HepG2 (cell line): ENCODE measurements around the gene FRMD3. TPM values are rescaled to one million over a fixed set of nuclear protein-coding genes. Genes with fewer than 3 reads are reported as not detected.

Source experiments
- BCL6 ChIP-seq: IDR thresholded peaks from 2 replicates; pipeline ENCODE4 v1.6.1; 2016; ENCODE audit warnings: missing genetic modification reagents, missing compliant biosample characterization
- CBX5 ChIP-seq: sonication (generic); formaldehyde crosslinking; IDR thresholded peaks from 2 replicates; pipeline ENCODE4 v1.4.0; 2020; ENCODE audit warnings: missing genetic modification reagents, borderline replicate concordance
- CREB1 ChIP-seq, 2 experiments: fragments of 450-650 bp in 1 of 2; IDR thresholded peaks; 2 replicates each; pipeline ENCODE4 v1.6.1; 2016 to 2017; ENCODE audit warnings: control low read depth in 1 of 2, mild to moderate bottlenecking in 1 of 2, missing compliant biosample characterization in 1 of 2, missing genetic modification characterization in 1 of 2
- EP300 ChIP-seq, 3 experiments: sonication (generic) in 1 of 3; formaldehyde crosslinking in 1 of 3; IDR thresholded peaks; 2 replicates each; pipeline versions ENCODE4 v1.5.1 to v1.6.1; 2011 to 2020; ENCODE audit warnings: low read depth in 2 of 3, low read length in 2 of 3, borderline replicate concordance in 1 of 3, improper control_type of control experiment in 1 of 3, mild to moderate bottlenecking in 1 of 3, missing genetic modification reagents in 1 of 3, moderate library complexity in 1 of 3
- HDAC1 ChIP-seq: sonication (generic); formaldehyde crosslinking; IDR thresholded peaks from 2 replicates; pipeline ENCODE4 v1.5.1; 2020; ENCODE audit warnings: mild to moderate bottlenecking, missing genetic modification reagents
- HMG20A ChIP-seq: IDR thresholded peaks from 2 replicates; pipeline ENCODE4 v1.6.1; 2016; ENCODE audit warnings: borderline replicate concordance
- IKZF4 ChIP-seq: sonication (generic); formaldehyde crosslinking; IDR thresholded peaks from 2 replicates; pipeline ENCODE4 v1.5.1; 2020; ENCODE audit warnings: borderline replicate concordance, mild to moderate bottlenecking, low read depth, missing genetic modification reagents; ENCODE audit errors: not compliant biosample characterization
- SOX6 ChIP-seq, 2 experiments: fragments of 450-650 bp in 1 of 2; sonication (generic) in 1 of 2; formaldehyde crosslinking in 1 of 2; IDR thresholded peaks; 2 replicates each; pipeline versions ENCODE4 v1.4.0 to v1.6.1; 2017 to 2020; ENCODE audit warnings: antibody characterized with exemption in 1 of 2, mild to moderate bottlenecking in 1 of 2, missing genetic modification reagents in 1 of 2
- ZNF775 ChIP-seq: sonication (generic); formaldehyde crosslinking; IDR thresholded peaks from 2 replicates; pipeline ENCODE4 v1.4.0; 2020; ENCODE audit warnings: missing genetic modification reagents, mild to moderate bottlenecking, moderate library complexity, borderline replicate concordance
- ZSCAN12 ChIP-seq: sonication (generic); formaldehyde crosslinking; IDR thresholded peaks from 2 replicates; pipeline ENCODE4 v1.9.0; 2021; ENCODE audit warnings: mild to moderate bottlenecking, missing genetic modification reagents
- polyA plus RNA-seq, 8 experiments: library from polyadenylated mRNA; depleted of rRNA in 3 of 8; stranded (reverse) in 7 of 8; unstranded in 1 of 8; fragments of >200 nt; fragmentation: Illumina TruSeq in 4 of 8; extraction: Trizol in 4 of 8; gene quantifications; 2 replicates each; pipeline versions ENCODE4 v1.2.1 to v1.2.3, GENCODE V29; 2011 to 2016; ENCODE audit warnings: low read depth in 4 of 8, missing spikeins in 1 of 8, mixed read lengths in 1 of 8; ENCODE audit not compliant: insufficient read depth in 1 of 8
- total RNA-seq, 5 experiments: library from RNA; depleted of rRNA; stranded (reverse); fragments of >200 nt; fragmentation: Illumina TruSeq; extraction: Trizol; gene quantifications; 2 replicates each; pipeline ENCODE4 v1.2.3, GENCODE V29; 2016; ENCODE audit warnings: low read depth in 1 of 5
- TF ChIP-seq, protein P1 (sequence below): sonication (generic); formaldehyde crosslinking; IDR thresholded peaks from 2 replicates; pipeline ENCODE4 v1.5.0; 2020; ENCODE audit warnings: missing genetic modification reagents
- TF ChIP-seq, protein P2 (sequence below): sonication (generic); formaldehyde crosslinking; IDR thresholded peaks from 2 replicates; pipeline ENCODE4 v1.8.1; 2023; ENCODE audit warnings: mild to moderate bottlenecking, missing genetic modification reagents
- TF ChIP-seq, protein P3 (sequence below): sonication (generic); formaldehyde crosslinking; IDR thresholded peaks from 2 replicates; pipeline ENCODE4 v1.8.0; 2022; ENCODE audit warnings: missing genetic modification reagents, mild to moderate bottlenecking, inconsistent platforms, borderline replicate concordance
- TF ChIP-seq, protein P4 (sequence below): IDR thresholded peaks from 2 replicates; pipeline ENCODE4 v1.6.1; 2016; ENCODE audit warnings: mild to moderate bottlenecking
- TF ChIP-seq, protein P5 (sequence below): sonication (generic); formaldehyde crosslinking; IDR thresholded peaks from 2 replicates; pipeline ENCODE4 v1.5.0; 2020; ENCODE audit warnings: mild to moderate bottlenecking, missing genetic modification reagents, borderline replicate concordance
- TF ChIP-seq, protein P6 (sequence below): sonication (generic); formaldehyde crosslinking; IDR thresholded peaks from 2 replicates; pipeline ENCODE4 v1.5.1; 2020; ENCODE audit warnings: missing genetic modification reagents, mild to moderate bottlenecking, borderline replicate concordance

FRMD3 gene
- total and polyA plus RNA-seq, 2 of the 13 experiments (the other 11 are each of a cell fraction or from before 2014, with no cell fraction given), result 3.2 to 7.7 TPM

DNA sequence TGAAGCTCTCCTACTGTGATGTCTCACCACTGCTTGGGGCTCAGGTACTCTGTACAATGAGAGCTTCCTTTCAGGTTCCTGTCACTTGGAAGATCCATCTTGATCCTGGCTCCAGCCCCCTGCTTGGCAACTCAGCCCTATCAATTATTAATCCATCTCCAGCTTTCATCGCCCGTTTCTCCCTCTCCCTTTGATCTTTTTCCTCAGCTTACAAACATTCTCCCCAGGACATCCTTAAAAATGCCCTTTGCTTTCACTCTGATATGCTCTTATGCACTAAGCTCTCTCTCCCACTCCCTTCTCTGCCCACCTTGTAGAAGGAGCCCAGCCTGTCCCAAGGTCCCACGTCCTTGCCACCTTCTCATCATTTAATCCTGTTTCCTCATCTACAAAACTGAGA is 109.0 kb downstream of the FRMD3 start (continued):
- peak in 1 of 2 experiments; percentile 77; a peak in 2 of 4 replicates for TF ChIP-seq EP300 (IDR thresholded peaks at IDR 0.05; ENCODE audit: low read depth in 2 of 2, low read length in 2 of 2)
- TF ChIP-seq EP300 (CRISPR knock-in tag; IDR thresholded peaks at IDR 0.05; ENCODE audit: borderline replicate concordance), result peak; percentile 23; the same call in 1 of the 2 replicates
- TF ChIP-seq IKZF4, result no peak
- no peak for TF ChIP-seq CREB1 (IDR thresholded peaks at IDR 0.05)
- TF ChIP-seq CREB1 (CRISPR knock-in tag; IDR thresholded peaks at IDR 0.05), result no peak
- 0 out of 2 replicates have a peak, but pooled peaks have one; percentile 83 for TF ChIP-seq ZNF775 (CRISPR knock-in tag)
- no peak for TF ChIP-seq ZSCAN12 (CRISPR knock-in tag)
- no peak for TF ChIP-seq CBX5 (CRISPR knock-in tag)
- TF ChIP-seq, protein P1, sequence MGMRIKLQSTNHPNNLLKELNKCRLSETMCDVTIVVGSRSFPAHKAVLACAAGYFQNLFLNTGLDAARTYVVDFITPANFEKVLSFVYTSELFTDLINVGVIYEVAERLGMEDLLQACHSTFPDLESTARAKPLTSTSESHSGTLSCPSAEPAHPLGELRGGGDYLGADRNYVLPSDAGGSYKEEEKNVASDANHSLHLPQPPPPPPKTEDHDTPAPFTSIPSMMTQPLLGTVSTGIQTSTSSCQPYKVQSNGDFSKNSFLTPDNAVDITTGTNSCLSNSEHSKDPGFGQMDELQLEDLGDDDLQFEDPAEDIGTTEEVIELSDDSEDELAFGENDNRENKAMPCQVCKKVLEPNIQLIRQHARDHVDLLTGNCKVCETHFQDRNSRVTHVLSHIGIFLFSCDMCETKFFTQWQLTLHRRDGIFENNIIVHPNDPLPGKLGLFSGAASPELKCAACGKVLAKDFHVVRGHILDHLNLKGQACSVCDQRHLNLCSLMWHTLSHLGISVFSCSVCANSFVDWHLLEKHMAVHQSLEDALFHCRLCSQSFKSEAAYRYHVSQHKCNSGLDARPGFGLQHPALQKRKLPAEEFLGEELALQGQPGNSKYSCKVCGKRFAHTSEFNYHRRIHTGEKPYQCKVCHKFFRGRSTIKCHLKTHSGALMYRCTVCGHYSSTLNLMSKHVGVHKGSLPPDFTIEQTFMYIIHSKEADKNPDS (CRISPR knock-in tag), result no peak
- TF ChIP-seq, protein P2, sequence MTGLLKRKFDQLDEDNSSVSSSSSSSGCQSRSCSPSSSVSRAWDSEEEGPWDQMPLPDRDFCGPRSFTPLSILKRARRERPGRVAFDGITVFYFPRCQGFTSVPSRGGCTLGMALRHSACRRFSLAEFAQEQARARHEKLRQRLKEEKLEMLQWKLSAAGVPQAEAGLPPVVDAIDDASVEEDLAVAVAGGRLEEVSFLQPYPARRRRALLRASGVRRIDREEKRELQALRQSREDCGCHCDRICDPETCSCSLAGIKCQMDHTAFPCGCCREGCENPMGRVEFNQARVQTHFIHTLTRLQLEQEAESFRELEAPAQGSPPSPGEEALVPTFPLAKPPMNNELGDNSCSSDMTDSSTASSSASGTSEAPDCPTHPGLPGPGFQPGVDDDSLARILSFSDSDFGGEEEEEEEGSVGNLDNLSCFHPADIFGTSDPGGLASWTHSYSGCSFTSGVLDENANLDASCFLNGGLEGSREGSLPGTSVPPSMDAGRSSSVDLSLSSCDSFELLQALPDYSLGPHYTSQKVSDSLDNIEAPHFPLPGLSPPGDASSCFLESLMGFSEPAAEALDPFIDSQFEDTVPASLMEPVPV (CRISPR knock-in tag), result no peak
- TF ChIP-seq, protein P3, sequence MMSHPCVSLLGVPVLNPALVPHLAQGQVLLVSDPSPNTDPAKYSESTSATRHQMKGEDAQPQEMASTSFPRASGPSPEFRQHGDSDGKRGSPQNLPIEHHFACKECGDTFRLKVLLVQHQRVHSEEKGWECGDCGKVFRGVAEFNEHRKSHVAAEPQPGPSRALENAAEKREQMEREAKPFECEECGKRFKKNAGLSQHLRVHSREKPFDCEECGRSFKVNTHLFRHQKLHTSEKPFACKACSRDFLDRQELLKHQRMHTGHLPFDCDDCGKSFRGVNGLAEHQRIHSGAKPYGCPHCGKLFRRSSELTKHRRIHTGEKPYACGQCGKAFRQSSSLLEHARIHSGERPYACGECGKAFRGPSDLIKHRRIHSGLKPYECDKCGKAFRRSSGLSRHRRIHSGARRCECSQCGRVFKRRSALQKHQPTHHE (CRISPR knock-in tag), result no peak
- TF ChIP-seq HMG20A, result peak; percentile 60; the same call in 1 of the 2 replicates
- TF ChIP-seq BCL6, result peak; percentile 77
- TF ChIP-seq, protein P4, sequence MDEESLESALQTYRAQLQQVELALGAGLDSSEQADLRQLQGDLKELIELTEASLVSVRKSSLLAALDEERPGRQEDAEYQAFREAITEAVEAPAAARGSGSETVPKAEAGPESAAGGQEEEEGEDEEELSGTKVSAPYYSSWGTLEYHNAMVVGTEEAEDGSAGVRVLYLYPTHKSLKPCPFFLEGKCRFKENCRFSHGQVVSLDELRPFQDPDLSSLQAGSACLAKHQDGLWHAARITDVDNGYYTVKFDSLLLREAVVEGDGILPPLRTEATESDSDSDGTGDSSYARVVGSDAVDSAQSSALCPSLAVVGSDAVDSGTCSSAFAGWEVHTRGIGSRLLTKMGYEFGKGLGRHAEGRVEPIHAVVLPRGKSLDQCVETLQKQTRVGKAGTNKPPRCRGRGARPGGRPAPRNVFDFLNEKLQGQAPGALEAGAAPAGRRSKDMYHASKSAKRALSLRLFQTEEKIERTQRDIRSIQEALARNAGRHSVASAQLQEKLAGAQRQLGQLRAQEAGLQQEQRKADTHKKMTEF (CRISPR knock-in tag), result 0 out of 2 replicates have a peak, but pooled peaks have one; percentile 38
- no peak for TF ChIP-seq SOX6 (IDR thresholded peaks at IDR 0.05)
- TF ChIP-seq SOX6 (CRISPR knock-in tag; IDR thresholded peaks at IDR 0.05), result peak; percentile 29; the same call in 1 of the 2 replicates
- TF ChIP-seq, protein P5, sequence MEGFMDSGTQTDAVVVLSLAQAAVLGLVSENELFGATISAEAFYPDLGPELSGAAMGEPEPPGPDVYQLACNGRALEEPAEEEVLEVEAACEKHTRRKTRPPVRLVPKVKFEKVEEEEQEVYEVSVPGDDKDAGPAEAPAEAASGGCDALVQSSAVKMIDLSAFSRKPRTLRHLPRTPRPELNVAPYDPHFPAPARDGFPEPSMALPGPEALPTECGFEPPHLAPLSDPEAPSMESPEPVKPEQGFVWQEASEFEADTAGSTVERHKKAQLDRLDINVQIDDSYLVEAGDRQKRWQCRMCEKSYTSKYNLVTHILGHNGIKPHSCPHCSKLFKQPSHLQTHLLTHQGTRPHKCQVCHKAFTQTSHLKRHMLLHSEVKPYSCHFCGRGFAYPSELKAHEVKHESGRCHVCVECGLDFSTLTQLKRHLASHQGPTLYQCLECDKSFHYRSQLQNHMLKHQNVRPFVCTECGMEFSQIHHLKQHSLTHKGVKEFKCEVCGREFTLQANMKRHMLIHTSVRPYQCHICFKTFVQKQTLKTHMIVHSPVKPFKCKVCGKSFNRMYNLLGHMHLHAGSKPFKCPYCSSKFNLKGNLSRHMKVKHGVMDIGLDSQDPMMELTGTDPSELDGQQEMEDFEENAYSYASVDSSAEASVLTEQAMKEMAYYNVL, result 0 out of 2 replicates have a peak, but pooled peaks have one; percentile 37
- no peak for TF ChIP-seq HDAC1 (CRISPR knock-in tag)
- TF ChIP-seq, protein P6, sequence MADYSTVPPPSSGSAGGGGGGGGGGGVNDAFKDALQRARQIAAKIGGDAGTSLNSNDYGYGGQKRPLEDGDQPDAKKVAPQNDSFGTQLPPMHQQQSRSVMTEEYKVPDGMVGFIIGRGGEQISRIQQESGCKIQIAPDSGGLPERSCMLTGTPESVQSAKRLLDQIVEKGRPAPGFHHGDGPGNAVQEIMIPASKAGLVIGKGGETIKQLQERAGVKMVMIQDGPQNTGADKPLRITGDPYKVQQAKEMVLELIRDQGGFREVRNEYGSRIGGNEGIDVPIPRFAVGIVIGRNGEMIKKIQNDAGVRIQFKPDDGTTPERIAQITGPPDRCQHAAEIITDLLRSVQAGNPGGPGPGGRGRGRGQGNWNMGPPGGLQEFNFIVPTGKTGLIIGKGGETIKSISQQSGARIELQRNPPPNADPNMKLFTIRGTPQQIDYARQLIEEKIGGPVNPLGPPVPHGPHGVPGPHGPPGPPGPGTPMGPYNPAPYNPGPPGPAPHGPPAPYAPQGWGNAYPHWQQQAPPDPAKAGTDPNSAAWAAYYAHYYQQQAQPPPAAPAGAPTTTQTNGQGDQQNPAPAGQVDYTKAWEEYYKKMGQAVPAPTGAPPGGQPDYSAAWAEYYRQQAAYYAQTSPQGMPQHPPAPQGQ (CRISPR knock-in tag), result 0 out of 2 replicates have a peak, but pooled peaks have one; percentile 46
